Left forelimb (tissue), 1 donor: ENCODE measurements around the gene MVB12B.

ENCODE experiments used
- DNase-seq: peaks from one replicate; pipeline ENCODE4 v3.0.0-alpha.2; 2018; ENCODE audit warnings: low spot score

The MVB12B gene

GRCh38 chr9:126519660-126520420 lies 193.2 kb downstream of the MVB12B start:
- DNase-seq = no peak

GRCh38 chr9:126520453-126520852 lies 193.8 kb downstream of the MVB12B start:
- no peak for DNase-seq

- DNase-seq = no peak
Observed at GRCh38 chr9:126521089-126521488, 194.5 kb downstream of the MVB12B start.

- no peak for DNase-seq
Observed at GRCh38 chr9:126521551-126521950, 194.9 kb downstream of the MVB12B start.

- DNase-seq = no peak
Observed at GRCh38 chr9:126521976-126522590, 195.5 kb downstream of the MVB12B start.

- no peak for DNase-seq
Observed at GRCh38 chr9:126522612-126523356, 196.2 kb downstream of the MVB12B start.

- no peak for DNase-seq
Observed at GRCh38 chr9:126523611-126524111, 197.0 kb downstream of the MVB12B start.

- no peak for DNase-seq
Observed at GRCh38 chr9:126524353-126525077, 197.9 kb downstream of the MVB12B start.

- no peak for DNase-seq
Observed at GRCh38 chr9:126526218-126527108, 199.8 kb downstream of the MVB12B start.

GRCh38 chr9:126527109-126527825 lies 200.6 kb downstream of the MVB12B start:
- no peak for DNase-seq

- DNase-seq = no peak
Observed at GRCh38 chr9:126528111-126528510, 201.5 kb downstream of the MVB12B start.

GRCh38 chr9:126528915-126529314 lies 202.3 kb downstream of the MVB12B start:
- no peak for DNase-seq

GRCh38 chr9:126531035-126531571 lies 204.5 kb downstream of the MVB12B start:
- no peak for DNase-seq

GRCh38 chr9:126531591-126531990 lies 205.0 kb downstream of the MVB12B start:
- DNase-seq = no peak

- no peak for DNase-seq
Observed at GRCh38 chr9:126532019-126532462, 205.4 kb downstream of the MVB12B start.

- no peak for DNase-seq
Observed at GRCh38 chr9:126532489-126532888, 205.9 kb downstream of the MVB12B start.

- DNase-seq = no peak
Observed at GRCh38 chr9:126532951-126533925, 206.6 kb downstream of the MVB12B start.

- no peak for DNase-seq
Observed at GRCh38 chr9:126533926-126534310, 207.3 kb downstream of the MVB12B start.
